CD14-positive monocyte (primary cell): ENCODE measurements around the gene ACTR3. TPM values are rescaled to one million over a fixed set of nuclear protein-coding genes. Genes with fewer than 3 reads are reported as not detected.
A peak's percentile ranks its signal among the peaks of the same experiment; 100 is the strongest.

Experiments
- DNase-seq, 3 donors: peaks; one replicate each; pipeline ENCODE4 v3.0.0-alpha.2; 2011 to 2022
- H2AFZ ChIP-seq: 2 replicates; pipeline ENCODE4 v1.6.0; 2012; ENCODE audit warnings: mild to moderate bottlenecking, low read depth, low read length, inconsistent platforms; ENCODE audit not compliant: insufficient read depth, poor library complexity, severe bottlenecking
- H3K27ac ChIP-seq, 2 donors: 1 replicate in 1 of 2; 2 replicates in 1 of 2; pipeline ENCODE4 v1.5.1; 2012 to 2013; ENCODE audit warnings: low read length in 2 of 2, control low read depth in 1 of 2, inconsistent platforms in 1 of 2, low read depth in 1 of 2, mild to moderate bottlenecking in 1 of 2
- H3K27me3 ChIP-seq, 2 donors: one replicate each; pipeline versions ENCODE4 v1.6.0 to v1.6.1; 2011 to 2013; ENCODE audit warnings: low read length in 2 of 2; ENCODE audit not compliant: control insufficient read depth in 2 of 2, insufficient read depth in 2 of 2
- H3K36me3 ChIP-seq, 2 donors: replicated peaks in 1 of 2; 1 replicate in 1 of 2; 2 replicates in 1 of 2; pipeline versions ENCODE4 v1.5.1 to v1.6.1; 2012 to 2013; ENCODE audit warnings: low read length in 2 of 2, control low read depth in 1 of 2, inconsistent platforms in 1 of 2, mild to moderate bottlenecking in 1 of 2; ENCODE audit not compliant: insufficient read depth in 2 of 2, control insufficient read depth in 1 of 2
- H3K4me1 ChIP-seq, 2 donors: 1 replicate in 1 of 2; 2 replicates in 1 of 2; pipeline versions ENCODE4 v1.5.1 to v1.6.1; 2012 to 2013; ENCODE audit warnings: low read length in 2 of 2, control low read depth in 1 of 2, inconsistent platforms in 1 of 2, mild to moderate bottlenecking in 1 of 2, moderate library complexity in 1 of 2; ENCODE audit not compliant: insufficient read depth in 2 of 2, control insufficient read depth in 1 of 2
- H3K4me2 ChIP-seq: replicated peaks from 2 replicates; pipeline ENCODE3; 2012; ENCODE audit warnings: low read length, moderate library complexity, mild to moderate bottlenecking; ENCODE audit not compliant: poor library complexity, severe bottlenecking; ENCODE audit errors: extremely low read depth
- H3K4me3 ChIP-seq, 3 experiments: fragments of 200-600 bp in 1 of 3; sonication (generic) in 1 of 3; replicated peaks in 1 of 3; 1 replicate in 2 of 3; 2 replicates in 1 of 3; pipeline ENCODE4 v1.5.1; 2011 to 2013; ENCODE audit warnings: low read length in 3 of 3, mild to moderate bottlenecking in 3 of 3, control low read depth in 2 of 3, low read depth in 2 of 3, inconsistent platforms in 1 of 3, moderate library complexity in 1 of 3
- H3K79me2 ChIP-seq: 2 replicates; pipeline ENCODE4 v1.6.0; 2012; ENCODE audit warnings: mild to moderate bottlenecking, control low read depth, inconsistent platforms, low read length, moderate library complexity; ENCODE audit not compliant: insufficient read depth
- H3K9ac ChIP-seq: 2 replicates; pipeline ENCODE4 v1.6.0; 2017; ENCODE audit warnings: low read length, mild to moderate bottlenecking; ENCODE audit not compliant: insufficient read depth, poor library complexity, severe bottlenecking
- H3K9me3 ChIP-seq, 2 donors: replicated peaks in 1 of 2; 1 replicate in 1 of 2; 2 replicates in 1 of 2; pipeline versions ENCODE4 v1.5.1 to v1.6.1; 2012 to 2013; ENCODE audit warnings: low read length in 2 of 2, control low read depth in 1 of 2; ENCODE audit not compliant: control insufficient read depth in 1 of 2, insufficient read depth in 1 of 2
- H4K20me1 ChIP-seq: 2 replicates; pipeline ENCODE4 v1.6.0; 2012; ENCODE audit warnings: mild to moderate bottlenecking, low read length, control low read depth, moderate library complexity; ENCODE audit not compliant: insufficient read depth
- H3K27ac Mint-ChIP-seq, 7 donors: one replicate each; pipeline ENCODE4 v1.8.0; 2020; ENCODE audit warnings: mild to moderate bottlenecking in 7 of 7, mixed read lengths in 7 of 7, moderate library complexity in 6 of 7, inconsistent platforms in 2 of 7
- H3K27me3 Mint-ChIP-seq, 3 donors: one replicate each; pipeline ENCODE4 v1.8.0; 2021 to 2022; ENCODE audit warnings: low read depth in 3 of 3, mild to moderate bottlenecking in 3 of 3, mixed read lengths in 3 of 3, moderate library complexity in 3 of 3, inconsistent platforms in 1 of 3
- H3K36me3 Mint-ChIP-seq, 2 donors: one replicate each; pipeline ENCODE4 v1.8.0; 2020; ENCODE audit warnings: mixed read lengths in 2 of 2, inconsistent platforms in 1 of 2, mild to moderate bottlenecking in 1 of 2
- H3K4me1 Mint-ChIP-seq: one replicate; pipeline ENCODE4 v1.8.0; 2020; ENCODE audit warnings: mild to moderate bottlenecking, mixed read lengths
- H3K4me3 Mint-ChIP-seq, 2 donors: one replicate each; pipeline ENCODE4 v1.8.0; 2020; ENCODE audit warnings: mild to moderate bottlenecking in 2 of 2, mixed read lengths in 2 of 2, moderate library complexity in 1 of 2
- H3K9me3 Mint-ChIP-seq, 7 donors: one replicate each; pipeline ENCODE4 v1.8.0; 2020 to 2022; ENCODE audit warnings: mixed read lengths in 7 of 7, mild to moderate bottlenecking in 6 of 7, moderate library complexity in 6 of 7, inconsistent platforms in 2 of 7
- CTCF ChIP-seq: fragments of 200-600 bp; IDR thresholded peaks from one replicate; pipeline ENCODE4 v1.8.0; 2022; ENCODE audit warnings: antibody characterized with exemption, mild to moderate bottlenecking
- WGBS: methylation state at CpG from one replicate; pipeline ENCODE4 v1.1.5; 2013; ENCODE audit warnings: missing lambda C conversion rate; ENCODE audit not compliant: insufficient coverage; 5-methylcytosine and 5-hydroxymethylcytosine counted together
- intact Hi-C, 2 donors: fragments of 100-400 bp; cut with micrococcal nuclease; formaldehyde crosslinking; loops; one replicate each; pipeline versions ENCODE4 v1.15.0 to v1.15.1; 2023
- polyA plus RNA-seq, 3 donors: library from polyadenylated mRNA; depleted of rRNA in 1 of 3; unstranded in 2 of 3; stranded (reverse) in 1 of 3; fragments of 300-500 nt in 2 of 3; fragments of >200 nt in 1 of 3; fragmentation: Illumina TruSeq in 2 of 3; gene quantifications; 1 replicate in 2 of 3; 2 replicates in 1 of 3; pipeline ENCODE4 v1.2.3, GENCODE V29; 2012 to 2021

Gene ACTR3
- polyA plus RNA-seq, 3 donors = 103 to 557 (median 464) TPM

- Histone ChIP-seq H2AFZ (no peak overlapping the region), H3K4me2 (no peak overlapping the region), H3K27me3 (no peaks in the 10 kb centered on the region), H4K20me1 (peaks cover 92% of the 10 kb centered on the region), H3K27ac (peak overlapping the region in 1 of 2 donors; percentile 43), H3K9ac (no peak overlapping the region), H3K4me1 (peaks cover 22 to 29% of the 10 kb centered on the region in 2 donors), H3K9me3 (no peaks in the 10 kb centered on the region), H3K4me3 (no peak overlapping the region), H3K36me3 (peaks cover 31 to 67% of the 10 kb centered on the region in 2 donors), H3K79me2 (peaks cover 8% of the 10 kb centered on the region)
- H3K36me3 Mint-ChIP-seq = peaks cover 34 to 53% of the 10 kb centered on the region in 2 donors
- intact Hi-C loops = no loop called here
- DNase-seq = peak in 1 of 3 donors; percentile 19
- peak overlapping the region in 1 of 7 donors; percentile 22 for H3K27ac Mint-ChIP-seq
- no peak for TF ChIP-seq CTCF
- H3K9me3 Mint-ChIP-seq = no peaks in the 10 kb centered on the region
- no peaks in the 10 kb centered on the region for H3K27me3 Mint-ChIP-seq
- WGBS = 95% methylated on average over 3 of the region's 4 CpGs
- peaks cover 24% of the 10 kb centered on the region for H3K4me1 Mint-ChIP-seq
- H3K4me3 Mint-ChIP-seq = no peak overlapping the region
These were observed 73.0 kb downstream of the ACTR3 start for GRCh38 chr2:113962692-113963480.

GRCh38 chr2:113963965-113964364 lies 74.1 kb downstream of the ACTR3 start:
- no peak for TF ChIP-seq CTCF
- no peaks in the 10 kb centered on the region for H3K9me3 Mint-ChIP-seq
- no peak overlapping the region for H3K4me3 Mint-ChIP-seq
- Histone ChIP-seq H3K79me2 (peaks cover 7% of the 10 kb centered on the region), H3K4me1 (peaks cover 22 to 29% of the 10 kb centered on the region in 2 donors), H3K4me3 (no peak overlapping the region), H3K4me2 (no peak overlapping the region), H2AFZ (no peak overlapping the region), H3K27ac (peak overlapping the region in 1 of 2 donors; percentile 43), H3K27me3 (no peaks in the 10 kb centered on the region), H3K9ac (no peak overlapping the region), H3K36me3 (peaks cover 22 to 63% of the 10 kb centered on the region in 2 donors), H4K20me1 (peaks cover 81% of the 10 kb centered on the region), H3K9me3 (no peaks in the 10 kb centered on the region)
- DNase-seq = no peak
- H3K36me3 Mint-ChIP-seq = peaks cover 26 to 43% of the 10 kb centered on the region in 2 donors
- WGBS = no CpG with 5 or more reads among the region's 3 CpGs
- intact Hi-C loops = no loop called here
- peak overlapping the region in 1 of 7 donors; percentile 30 for H3K27ac Mint-ChIP-seq
- H3K4me1 Mint-ChIP-seq = peaks cover 24% of the 10 kb centered on the region
- H3K27me3 Mint-ChIP-seq = no peaks in the 10 kb centered on the region
